GM18907 (cell line): Measurements from ENCODE around the gene RAB19.

ENCODE experiments used
- ATAC-seq: cut with Tn5 transposase; IDR thresholded peaks from one replicate; pipeline ENCODE4 v1.9.1; 2021; ENCODE audit warnings: mild to moderate bottlenecking, moderate library complexity; ENCODE audit not compliant: unreplicated experiment

The RAB19 gene, protein sequence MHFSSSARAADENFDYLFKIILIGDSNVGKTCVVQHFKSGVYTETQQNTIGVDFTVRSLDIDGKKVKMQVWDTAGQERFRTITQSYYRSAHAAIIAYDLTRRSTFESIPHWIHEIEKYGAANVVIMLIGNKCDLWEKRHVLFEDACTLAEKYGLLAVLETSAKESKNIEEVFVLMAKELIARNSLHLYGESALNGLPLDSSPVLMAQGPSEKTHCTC

DNA sequence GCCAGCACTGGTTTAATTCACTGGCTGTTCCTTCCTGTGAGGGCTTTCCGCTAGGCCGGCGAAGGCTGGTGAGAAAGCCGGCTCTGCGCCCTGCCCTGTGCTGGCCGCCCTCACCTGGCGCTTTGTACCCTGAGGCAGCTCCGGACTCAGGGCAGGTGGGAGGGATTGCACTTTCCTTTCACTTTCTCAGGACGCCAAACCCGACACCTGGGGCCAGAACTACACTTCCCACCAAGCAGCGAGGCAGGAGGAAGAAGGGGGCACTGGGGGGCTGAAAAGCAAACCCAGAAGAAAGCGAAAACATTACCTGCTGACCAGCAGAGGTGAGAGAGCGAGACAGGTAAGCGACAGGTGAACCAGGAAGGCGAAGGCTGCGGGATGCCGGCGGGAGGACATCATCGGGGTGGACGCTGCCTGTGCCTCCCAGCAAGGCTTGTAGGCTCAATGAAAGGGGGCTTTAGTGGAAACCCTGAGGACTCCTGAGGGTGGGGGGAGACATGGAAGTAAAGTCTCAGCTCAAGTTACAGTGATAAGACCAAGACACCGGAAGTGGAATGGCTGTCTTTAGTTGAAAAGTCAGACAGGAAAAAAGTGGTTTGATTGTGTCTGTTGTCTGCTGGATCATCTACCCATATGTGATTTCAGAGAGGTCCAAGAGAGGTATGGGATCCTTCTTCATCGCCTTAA is at the start of gene RAB19:
RAB19 (plus strand) TSS at position 181 of the 687 bp plus-strand sequence. CDS start 3,589 bp downstream, outside the sequence.
- no peak for ATAC-seq

DNA sequence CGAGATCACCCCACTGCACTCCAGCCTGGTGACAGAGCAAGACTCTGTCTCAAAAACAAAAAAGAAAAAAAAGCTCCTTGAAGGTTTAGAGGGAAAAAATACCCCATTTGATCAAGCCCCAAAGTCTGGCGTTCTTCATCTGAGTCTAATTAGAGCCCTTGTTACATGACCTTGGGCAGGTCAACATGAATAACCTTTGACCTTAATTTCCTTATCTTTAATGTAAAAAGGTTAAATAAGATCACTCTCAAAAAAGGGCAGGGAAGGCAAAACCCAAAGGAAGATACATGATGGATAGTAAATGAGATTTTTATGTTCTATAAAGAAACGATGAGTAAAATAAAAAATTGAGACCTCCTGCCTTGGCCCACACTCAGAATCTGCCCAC is 45.8 kb upstream of the RAB19 start:
- ATAC-seq: no peak

DNA sequence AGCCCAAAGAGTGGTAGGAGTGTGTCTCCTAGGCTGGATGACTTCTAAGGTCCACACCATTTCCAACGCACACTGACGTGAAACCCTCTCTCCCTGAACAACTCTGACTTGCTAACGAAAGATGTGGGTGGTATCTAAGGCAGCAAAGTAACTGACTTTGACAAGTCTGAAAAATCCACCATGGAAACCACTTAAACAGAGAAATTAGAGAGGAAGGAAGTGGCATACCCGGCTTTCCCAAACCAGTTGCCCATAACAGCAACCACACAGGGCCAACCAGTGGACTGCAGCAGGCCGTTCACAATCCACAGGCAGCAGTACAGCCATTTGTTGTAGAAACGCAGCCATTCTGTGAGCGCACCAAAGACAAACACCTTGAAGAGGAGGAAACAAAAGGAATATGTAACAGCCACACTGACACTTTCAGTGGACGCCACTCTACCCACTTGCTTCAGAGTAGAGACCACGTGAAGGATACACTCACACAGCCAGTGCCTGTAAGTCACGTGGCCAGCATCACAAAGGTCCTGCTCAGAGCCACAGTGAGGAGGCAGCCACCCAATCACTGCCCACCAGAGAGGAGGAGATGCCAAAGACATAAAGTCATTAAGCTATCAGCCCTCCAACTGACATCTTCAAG is 45.3 kb upstream of the RAB19 start:
- ATAC-seq: peak; percentile 46

DNA sequence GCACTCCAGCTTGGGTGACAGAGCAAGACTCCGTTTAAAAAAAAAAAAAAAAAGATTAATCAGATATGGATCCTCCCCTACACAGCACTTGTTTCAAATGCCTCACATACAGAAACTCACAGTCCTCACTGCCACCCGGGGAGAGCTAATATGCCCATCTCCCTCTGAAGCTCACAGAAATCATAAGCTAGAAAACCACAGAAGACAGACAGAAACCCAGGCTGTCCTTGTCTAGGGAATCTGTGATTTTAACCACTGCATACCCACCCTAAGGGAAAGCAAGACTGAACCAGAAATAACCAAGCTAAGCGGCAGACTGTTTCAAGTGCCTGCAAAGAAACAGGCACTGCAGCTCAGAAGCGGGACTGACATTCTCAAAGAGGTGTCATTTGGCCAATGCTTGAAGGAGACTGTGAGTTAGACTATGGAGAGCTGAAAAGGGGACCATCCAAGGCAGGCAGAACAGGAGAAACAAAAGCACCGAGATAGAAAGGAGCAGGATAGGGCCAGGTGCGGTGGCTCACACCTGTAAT is 43.1 kb upstream of the RAB19 start:
- ATAC-seq: no peak

DNA sequence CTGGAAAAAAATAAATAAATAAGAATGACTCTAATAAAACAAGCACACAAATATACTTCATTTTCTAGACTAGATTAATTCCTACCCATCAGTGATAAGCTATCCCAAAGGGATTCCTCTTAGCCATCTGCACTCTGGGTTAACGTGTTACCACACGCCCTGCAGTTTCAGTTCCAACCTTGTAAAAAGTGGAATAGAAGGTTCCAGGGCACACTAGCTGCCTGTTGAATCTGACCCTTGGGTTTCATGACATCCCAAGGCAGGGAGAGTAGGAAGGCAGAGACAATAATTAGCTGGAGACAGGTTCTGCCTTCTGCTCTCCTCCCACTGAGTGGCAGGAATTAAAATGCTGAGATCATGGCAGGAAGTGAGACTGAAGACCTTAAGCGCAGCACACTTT is 39.0 kb upstream of the RAB19 start:
- no peak for ATAC-seq

DNA sequence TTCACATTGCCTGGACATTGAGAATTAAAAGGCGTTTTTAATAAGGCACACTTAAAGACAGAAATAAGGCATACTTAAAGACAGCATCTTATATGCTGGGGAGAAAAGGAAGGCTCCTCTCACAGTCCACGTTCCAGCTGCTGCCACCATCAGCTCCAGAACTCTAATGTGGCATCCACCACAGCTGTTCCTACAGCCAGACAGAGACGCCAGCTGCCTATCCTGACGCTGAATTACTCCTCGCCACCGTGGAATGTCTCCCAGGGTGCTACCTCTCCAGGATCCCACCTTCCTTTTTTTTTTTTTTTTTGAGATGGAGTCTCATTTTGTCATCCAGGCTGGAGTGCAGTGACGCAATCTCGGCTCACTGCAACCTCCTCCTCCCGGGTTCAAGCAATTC is 36.3 kb upstream of the RAB19 start:
- ATAC-seq: no peak

DNA sequence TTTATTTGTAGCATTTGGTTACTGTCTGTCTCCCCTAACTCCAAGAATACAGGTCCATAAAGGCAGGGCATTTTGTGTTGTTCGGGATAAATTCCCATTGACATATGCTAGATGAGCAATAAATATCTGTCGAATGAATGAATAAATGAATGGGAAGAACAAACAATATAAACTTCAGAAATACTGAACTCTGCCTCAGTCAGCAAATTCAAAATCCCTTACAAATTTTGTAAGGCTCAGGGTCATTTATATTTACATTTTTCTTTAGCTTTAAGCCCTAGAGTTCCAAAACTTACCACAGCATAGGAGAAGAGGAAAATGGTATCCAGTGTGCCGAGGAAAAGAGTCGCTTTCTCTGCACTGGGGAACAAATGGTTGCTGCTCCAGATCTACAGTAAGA is 34.6 kb upstream of the RAB19 start:
- ATAC-seq: no peak

DNA sequence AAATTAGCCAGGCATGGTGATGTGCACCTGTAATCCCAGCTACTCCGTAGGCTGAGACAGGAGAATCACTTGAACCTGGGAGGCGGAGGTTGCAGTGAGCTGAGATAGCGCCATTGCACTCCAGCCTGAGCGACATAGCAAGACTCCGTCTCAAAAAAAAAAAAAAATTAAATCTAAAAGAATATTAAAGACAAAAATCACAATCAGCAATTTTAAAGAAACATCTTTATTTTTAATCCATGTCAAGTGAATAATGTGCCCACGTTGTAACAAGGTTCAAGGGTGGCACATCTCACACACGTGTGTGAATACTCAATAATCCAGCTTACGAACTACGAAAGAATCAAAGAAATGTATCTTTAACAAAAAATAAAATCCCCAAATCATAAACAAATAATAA is 28.5 kb upstream of the RAB19 start:
- ATAC-seq: no peak

DNA sequence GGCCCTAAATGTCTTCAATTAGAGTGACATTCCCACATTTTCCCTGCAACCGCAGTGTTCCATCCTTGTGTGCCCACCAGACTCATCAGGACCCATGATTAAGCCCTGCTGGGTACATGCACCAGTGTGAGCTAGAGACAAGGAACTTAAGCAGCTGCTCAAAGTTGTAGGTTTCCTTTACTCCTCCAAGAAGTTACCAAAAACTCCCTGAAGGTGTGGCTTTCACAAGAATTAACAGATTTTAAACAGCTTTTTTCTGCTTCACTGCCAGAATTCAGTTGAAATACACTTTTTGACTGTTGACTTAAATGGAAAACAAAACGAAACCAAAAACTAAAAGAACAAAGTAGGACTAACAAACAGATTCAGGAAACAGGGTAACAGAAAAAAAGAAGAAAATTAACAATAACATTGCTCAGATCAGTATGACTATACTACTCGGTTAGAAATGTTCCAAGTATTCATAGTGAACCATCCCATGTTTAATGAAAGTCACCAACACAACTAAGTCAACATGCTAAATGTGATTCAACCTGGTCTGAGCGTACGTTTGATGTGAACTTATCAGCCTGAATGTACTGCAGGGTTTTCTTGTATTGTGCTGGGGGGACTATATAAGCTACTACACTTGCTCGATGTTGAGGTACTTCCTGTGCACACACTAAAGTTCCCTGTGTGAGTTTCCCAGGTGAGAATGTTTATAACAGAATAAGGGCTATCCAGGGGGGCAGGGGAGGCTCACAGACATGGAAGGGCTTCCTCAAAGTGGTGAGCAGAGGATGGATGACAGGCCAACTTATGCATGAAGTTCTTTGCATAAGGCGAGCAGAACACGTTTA is 27.7 kb upstream of the RAB19 start:
- no peak for ATAC-seq

DNA sequence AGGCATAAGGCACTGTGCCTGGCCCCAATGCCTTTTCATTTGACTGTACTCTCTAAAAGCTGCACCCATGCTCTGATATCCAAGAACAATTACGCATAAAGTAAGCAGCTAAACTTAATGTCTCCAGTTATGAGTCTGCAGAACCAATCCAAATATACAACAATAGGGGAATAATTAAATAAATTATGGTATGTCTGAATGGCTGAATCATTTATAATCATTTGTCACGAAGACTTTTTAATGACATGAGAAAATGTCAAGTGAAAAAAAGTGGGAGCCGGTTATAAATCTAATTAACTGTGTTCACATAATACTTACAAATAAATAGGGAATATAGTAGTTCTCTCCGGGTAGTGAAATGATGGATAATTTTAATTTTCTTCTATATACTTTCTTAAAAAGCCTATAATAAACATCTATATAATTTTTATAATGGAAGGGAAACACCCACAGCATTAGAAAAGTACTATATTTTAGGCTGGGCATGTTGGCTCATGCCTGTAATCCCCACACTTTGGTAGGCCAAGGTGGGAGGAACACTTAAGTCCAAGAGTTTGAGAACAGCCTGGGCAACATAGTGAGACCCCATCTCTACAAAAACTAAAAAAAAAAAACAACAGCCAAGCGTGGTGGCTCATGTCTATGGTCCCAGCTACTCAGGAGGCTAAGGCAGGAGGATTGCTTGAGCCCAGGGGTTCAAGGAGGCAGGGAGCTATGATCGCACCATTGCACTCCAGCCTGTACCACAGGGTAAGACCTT is 19.7 kb upstream of the RAB19 start:
- no peak for ATAC-seq

DNA sequence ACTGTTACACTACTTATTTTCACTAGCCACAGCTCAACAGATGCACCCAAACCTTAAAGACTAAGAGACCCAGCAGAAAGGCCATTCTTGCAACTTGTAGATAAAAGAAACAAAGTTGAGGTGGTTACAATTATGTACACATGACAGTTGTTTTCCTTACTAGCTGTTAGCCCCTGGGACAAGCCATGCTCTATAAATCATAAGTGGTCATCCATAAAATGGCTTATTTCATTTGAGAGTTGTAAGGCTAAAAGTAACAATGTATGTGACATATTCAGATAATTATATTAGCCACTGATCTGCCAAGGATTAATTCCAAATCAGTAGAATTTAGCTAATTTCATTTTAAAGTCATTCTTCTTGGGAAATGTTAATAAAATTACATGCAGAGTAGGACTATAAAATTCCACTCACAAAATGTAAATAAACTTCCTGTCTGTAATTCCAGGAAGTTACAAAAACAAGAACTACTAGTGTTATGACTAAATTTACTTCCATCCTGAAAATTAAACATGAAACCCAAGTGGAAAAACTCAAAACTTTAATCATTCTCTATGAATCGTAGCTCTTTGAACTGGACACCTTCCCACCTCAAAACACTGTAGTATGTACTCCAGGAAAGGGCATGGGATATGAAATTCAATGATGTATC is 18.8 kb upstream of the RAB19 start:
- no peak for ATAC-seq

DNA sequence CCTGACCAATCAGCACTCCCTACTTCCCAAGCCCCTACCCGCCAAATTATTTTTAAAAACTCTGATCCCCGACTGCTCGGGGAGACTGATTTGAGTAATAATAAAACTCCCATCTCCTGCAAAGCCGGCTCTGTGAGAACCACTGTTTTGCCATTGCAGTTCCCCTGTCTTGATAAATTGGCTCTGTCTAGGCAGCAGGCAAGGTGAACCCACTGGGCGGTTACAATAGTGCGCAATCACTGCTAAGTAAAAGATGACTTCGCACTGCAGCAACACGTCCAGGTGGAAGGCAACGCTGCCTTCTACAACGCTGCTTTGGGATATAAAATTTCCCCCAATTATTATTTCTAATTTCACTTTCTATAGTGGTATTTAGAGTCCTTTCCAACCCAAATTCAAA is 14.4 kb upstream of the RAB19 start:
- no peak for ATAC-seq

DNA sequence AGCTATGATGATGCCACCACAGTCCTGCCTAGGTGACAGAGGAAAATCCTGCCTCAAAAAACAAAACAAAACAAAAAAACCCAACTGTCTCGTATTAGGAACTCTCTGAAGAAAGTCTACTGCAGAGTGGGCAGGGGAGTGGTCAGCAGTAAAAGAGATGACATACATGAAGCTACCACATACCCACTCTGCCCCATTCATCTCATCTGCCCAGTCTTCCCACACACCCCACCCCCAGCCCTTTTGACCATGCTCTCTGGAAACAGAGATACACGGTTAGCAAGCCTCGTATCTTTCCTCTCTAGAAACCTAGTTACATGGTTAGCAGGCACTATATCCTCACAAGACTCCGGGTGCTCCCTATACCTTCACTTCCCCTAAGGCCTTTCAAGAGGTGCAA is 13.8 kb upstream of the RAB19 start:
- ATAC-seq: peak; percentile 13

DNA sequence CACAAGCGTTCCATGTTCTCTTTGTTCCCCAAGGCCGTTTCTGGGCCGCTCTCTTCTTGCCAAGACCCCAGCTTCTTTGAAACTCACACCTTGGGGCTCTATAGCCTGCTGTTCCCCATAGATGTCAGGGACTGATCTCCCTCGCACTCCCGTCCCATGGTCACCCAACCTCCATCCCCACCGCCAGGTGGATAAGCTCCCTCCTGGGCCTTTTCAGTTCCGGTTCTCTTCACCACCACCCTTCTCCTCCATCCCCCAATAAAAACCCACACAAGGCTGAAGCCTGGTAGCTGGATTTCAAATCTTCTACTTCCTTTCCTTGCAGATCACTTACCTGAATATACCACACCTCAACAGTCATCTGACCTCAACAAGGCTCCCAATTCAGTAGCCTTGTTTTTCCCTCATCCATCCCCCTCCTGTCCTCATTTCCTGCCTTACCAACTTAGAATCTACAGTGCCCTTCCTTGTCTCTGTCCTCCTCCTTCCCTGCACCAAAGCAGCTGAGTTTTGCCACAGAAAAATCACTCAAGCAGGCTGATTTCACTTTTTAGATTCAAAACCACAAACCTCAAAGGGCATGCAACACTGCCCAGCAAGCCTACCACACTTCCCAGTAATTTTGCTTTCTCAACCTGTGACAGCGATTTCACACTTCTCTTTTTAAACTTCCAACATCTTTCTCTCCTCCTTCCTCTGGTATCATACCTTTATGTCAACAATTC is 13.2 kb upstream of the RAB19 start:
- ATAC-seq: peak; percentile 76

DNA sequence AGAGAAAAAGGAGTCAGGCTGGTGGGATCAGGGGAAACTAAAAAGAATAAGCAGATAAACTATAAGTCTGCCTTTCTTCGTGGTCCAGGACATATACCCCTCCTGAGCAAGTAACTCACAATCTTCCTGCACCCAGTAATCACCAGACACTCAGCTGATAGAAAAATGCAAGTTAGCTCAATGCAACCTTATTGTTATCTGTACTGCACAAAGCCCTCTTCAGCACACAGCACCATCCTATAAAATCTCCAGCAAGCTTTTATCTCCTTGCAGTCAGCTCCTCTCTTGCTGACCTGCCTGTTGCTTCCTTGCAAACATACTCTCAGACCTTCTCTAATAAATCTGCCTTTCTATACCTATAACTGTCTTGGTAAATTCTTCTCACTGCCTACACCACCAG is 12.2 kb upstream of the RAB19 start:
- no peak for ATAC-seq

DNA sequence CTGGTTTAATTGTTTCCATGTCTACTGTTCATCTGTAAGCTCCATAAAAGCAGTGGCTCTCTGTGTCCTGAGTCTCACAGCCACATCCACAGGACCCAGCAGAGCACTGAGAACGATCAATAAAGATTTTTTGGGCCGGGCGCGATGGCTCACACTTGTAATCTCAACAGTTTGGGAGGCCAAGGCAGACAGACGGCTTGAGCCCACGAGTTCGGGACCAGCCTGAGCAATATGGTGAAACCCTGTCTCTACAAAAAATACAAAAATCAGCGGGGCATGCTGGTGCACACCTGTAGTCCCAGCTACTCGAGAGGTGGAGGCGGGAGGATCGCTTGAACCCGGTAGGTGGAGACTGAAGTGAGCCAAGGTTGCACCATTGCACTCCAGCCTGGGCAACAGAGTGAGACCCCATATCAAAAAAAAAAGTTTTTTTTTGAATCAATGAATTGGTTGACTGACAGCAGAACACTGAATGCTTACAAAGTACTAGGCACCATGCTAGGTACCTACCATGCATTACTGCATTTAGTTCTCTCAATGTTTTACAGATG is 10.0 kb upstream of the RAB19 start:
- no peak for ATAC-seq

DNA sequence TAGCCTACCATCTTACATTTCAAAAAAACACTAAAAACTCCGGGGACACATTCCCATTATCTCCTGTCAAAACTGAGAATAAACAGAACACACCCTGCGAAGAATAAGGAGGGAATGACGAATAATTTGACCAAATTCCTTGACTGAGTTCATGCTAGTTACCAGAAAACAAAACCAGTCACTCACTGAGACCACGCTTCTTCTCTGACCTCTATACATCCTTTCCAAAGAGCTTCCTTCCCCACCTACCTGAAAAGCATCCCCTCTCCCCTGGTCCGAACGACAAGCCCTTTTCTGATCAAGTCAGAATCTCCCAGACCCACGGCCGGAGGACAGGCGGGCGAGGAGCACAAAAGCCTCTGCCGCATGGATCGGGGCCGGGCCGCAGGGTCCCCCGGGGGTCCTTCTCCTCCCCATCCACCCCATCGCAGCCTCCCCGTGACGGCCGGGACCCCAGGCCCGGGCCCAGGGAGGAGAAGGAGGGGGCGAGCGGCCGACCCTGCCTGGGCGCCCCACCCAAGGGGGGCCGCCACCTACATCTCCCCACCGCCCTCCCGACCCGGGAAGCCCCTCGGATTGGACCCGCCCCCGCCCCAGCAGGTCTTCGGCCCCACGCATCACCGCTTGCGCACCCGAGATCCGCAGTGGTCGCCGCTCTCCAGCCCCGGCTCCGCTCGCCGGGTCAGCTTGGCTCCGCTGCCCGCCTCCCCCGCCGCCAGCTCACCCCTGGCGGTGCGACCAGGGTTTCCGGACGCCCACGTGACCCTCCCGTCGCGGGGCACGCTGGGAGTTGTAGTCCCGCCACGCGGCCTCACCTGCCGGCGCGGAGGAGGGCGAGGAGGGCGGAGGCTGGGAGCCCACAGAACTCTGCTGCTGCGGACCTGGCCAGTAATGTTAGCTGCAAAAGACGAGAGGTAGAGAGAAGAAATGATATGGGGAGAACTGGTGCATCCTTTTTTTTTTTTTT is 5.8 kb upstream of the RAB19 start, which contains the start of gene SLC37A3:
SLC37A3 (minus strand) TSS at position 747 of the 967 bp plus-strand sequence. CDS start 16,004 bp downstream, outside the sequence.
- ATAC-seq: peak; percentile 96

DNA sequence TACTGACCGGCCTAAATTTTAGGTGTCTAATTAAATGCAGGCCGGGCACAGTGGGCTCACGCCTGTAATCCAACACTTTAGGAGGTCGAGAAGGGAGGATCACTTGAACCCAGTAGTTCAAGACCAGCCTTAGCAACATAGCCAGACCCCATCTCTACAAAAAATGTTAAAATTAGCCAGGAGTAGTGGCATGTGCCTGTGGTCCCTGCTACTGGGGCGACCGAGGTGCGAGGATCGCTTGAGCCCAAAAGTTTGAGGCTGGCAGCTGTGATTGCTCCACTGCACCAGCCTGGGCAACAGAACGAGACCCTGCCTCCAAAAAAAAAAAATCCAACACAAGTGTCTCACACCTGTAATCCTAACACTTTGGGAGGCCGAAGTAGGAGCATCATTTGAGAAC is 5.0 kb upstream of the RAB19 start:
- no peak for ATAC-seq
